PC-9 (cell line): Measurements from ENCODE around the gene CGRRF1. TPM values are rescaled to one million over a fixed set of nuclear protein-coding genes. Genes with fewer than 3 reads are reported as not detected.
A peak's percentile ranks its signal among the peaks of the same experiment; 100 is the strongest.

Source experiments
- BruUV-seq: library from RNA; stranded (reverse); fragments of 400-500 nt; replicated peaks from 2 replicates; lab custom pipeline; 2021; lab: Mats Ljungman, UMichigan
- CTCF ChIA-PET: fragments of 300-600 bp; sonication (Branson Sonifier 250); formaldehyde crosslinking; loops from one replicate; lab custom pipeline; 2022; ENCODE audit warnings: antibody characterized with exemption; lab: Charles Lee
- POLR2A ChIA-PET: fragments of 300-600 bp; sonication (Branson Sonifier 250); formaldehyde crosslinking; loops from one replicate; lab custom pipeline; 2022; ENCODE audit warnings: antibody characterized with exemption; ENCODE audit not compliant: unreplicated experiment; lab: Charles Lee
- DNase-seq, 2 experiments: peaks; one replicate each; pipeline versions ENCODE4 v3.0.0 to v3.0.0-alpha.2; 2015 to 2022; ENCODE audit warnings: mixed read lengths in 1 of 2
- H2AFZ ChIP-seq: fragments of 200-600 bp; sonication (generic); 2 replicates; pipeline ENCODE4 v1.8.1; 2017; ENCODE audit warnings: antibody characterized with exemption
- H3F3A ChIP-seq: fragments of 200-600 bp; sonication (generic); 2 replicates; pipeline ENCODE4 v1.8.1; 2017; ENCODE audit warnings: antibody characterized with exemption, mild to moderate bottlenecking, low read depth; ENCODE audit not compliant: insufficient read depth
- H3K27ac ChIP-seq: fragments of 200-600 bp; sonication (generic); 2 replicates; pipeline ENCODE4 v1.6.1; 2016; ENCODE audit warnings: mixed run types
- H3K27me3 ChIP-seq: fragments of 200-600 bp; sonication (generic); 2 replicates; pipeline ENCODE4 v1.6.1; 2016; ENCODE audit warnings: low read depth, mixed run types; ENCODE audit not compliant: insufficient read depth
- H3K36me3 ChIP-seq: fragments of 200-600 bp; sonication (generic); 2 replicates; pipeline ENCODE4 v1.6.1; 2016; ENCODE audit warnings: low read depth, mixed run types
- H3K4me1 ChIP-seq: fragments of 200-600 bp; sonication (generic); replicated peaks from 2 replicates; pipeline ENCODE4 v1.6.1; 2016; ENCODE audit warnings: mixed run types; ENCODE audit not compliant: insufficient read depth
- H3K4me2 ChIP-seq: fragments of 200-600 bp; sonication (generic); 2 replicates; pipeline ENCODE4 v1.6.1; 2017; ENCODE audit warnings: mixed run types
- H3K4me3 ChIP-seq: fragments of 200-600 bp; sonication (generic); 2 replicates; pipeline ENCODE4 v1.6.1; 2016; ENCODE audit warnings: mixed run types
- H3K79me2 ChIP-seq: fragments of 200-600 bp; sonication (generic); 2 replicates; pipeline ENCODE4 v1.6.1; 2017; ENCODE audit warnings: low read depth, mixed run types
- H3K9me2 ChIP-seq: fragments of 200-600 bp; sonication (generic); 2 replicates; pipeline ENCODE4 v1.8.1; 2017; ENCODE audit warnings: mild to moderate bottlenecking; ENCODE audit not compliant: insufficient read depth
- H3K9me3 ChIP-seq: fragments of 200-600 bp; sonication (generic); 2 replicates; pipeline ENCODE4 v1.8.1; 2016; ENCODE audit warnings: low read depth; ENCODE audit not compliant: insufficient read depth
- H4K20me1 ChIP-seq: fragments of 200-600 bp; sonication (generic); 2 replicates; pipeline ENCODE4 v1.8.1; 2017; ENCODE audit not compliant: insufficient read depth
- EZH2 ChIP-seq: fragments of 200-600 bp; sonication (generic); IDR thresholded peaks from 2 replicates; pipeline ENCODE4 v1.8.0; 2017; ENCODE audit warnings: antibody characterized with exemption, low read depth
- intact Hi-C: fragments of 100-400 bp; cut with micrococcal nuclease; formaldehyde crosslinking; loops from one replicate; pipeline ENCODE4 v1.10.0; 2022; ENCODE audit not compliant: unreplicated experiment
- total RNA-seq: library from RNA; stranded (reverse); gene quantifications from 2 replicates; pipeline ENCODE4 v1.2.3, GENCODE V29; 2021
- TF ChIP-seq, protein P1 (sequence below): fragments of 200-600 bp; sonication (generic); conservative IDR thresholded peaks from 2 replicates; pipeline ENCODE4 v1.6.1; 2017; ENCODE audit warnings: mixed run types, antibody characterized with exemption, mild to moderate bottlenecking, moderate library complexity

Gene CGRRF1
- total RNA-seq, 1 experiment from 2014 or later = 11.3 TPM

DNA sequence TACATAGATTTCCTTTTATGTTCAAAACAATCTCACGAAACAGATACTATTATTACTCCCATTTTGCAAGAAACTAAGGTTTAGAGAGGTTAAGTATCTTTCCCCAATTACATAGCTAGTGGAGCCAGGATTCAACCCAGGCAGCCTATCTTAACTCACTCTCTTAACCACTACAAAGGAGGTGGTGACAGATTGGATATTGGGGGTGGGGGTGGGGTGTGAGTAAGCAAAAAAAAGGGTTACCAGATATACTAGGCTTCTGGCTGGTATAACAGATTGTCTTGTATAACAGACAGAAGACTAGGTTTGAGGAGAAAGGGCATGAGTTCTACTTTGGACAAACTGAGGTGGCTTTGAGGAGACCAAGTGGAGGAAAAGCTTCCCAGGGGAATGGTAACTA, 23.0 kb upstream of the CGRRF1 start:
- Histone ChIP-seq H3K36me3 (peaks cover 15% of the 10 kb centered on the region), H3K4me1 (peaks cover 51% of the 10 kb centered on the region), H3K27ac (no peak overlapping the region), H3K9me3 (no peaks in the 10 kb centered on the region; the same call in 1 of the 2 replicates), H2AFZ (no peak overlapping the region), H3K9me2 (no peaks in the 10 kb centered on the region), H3K79me2 (peaks cover 62% of the 10 kb centered on the region), H3K4me3 (no peak overlapping the region), H4K20me1 (no peaks in the 10 kb centered on the region), H3K27me3 (no peaks in the 10 kb centered on the region), H3F3A (peaks cover 53% of the 10 kb centered on the region), H3K4me2 (no peak overlapping the region; the same call in 1 of the 2 replicates)
- intact Hi-C loops = loop anchor here (10.0 kb wide), 1 partner anchor 168 kb away; no protein-coding TSS in a partner anchor
- no TSS peak for BruUV-seq
- TF ChIP-seq, protein P1, sequence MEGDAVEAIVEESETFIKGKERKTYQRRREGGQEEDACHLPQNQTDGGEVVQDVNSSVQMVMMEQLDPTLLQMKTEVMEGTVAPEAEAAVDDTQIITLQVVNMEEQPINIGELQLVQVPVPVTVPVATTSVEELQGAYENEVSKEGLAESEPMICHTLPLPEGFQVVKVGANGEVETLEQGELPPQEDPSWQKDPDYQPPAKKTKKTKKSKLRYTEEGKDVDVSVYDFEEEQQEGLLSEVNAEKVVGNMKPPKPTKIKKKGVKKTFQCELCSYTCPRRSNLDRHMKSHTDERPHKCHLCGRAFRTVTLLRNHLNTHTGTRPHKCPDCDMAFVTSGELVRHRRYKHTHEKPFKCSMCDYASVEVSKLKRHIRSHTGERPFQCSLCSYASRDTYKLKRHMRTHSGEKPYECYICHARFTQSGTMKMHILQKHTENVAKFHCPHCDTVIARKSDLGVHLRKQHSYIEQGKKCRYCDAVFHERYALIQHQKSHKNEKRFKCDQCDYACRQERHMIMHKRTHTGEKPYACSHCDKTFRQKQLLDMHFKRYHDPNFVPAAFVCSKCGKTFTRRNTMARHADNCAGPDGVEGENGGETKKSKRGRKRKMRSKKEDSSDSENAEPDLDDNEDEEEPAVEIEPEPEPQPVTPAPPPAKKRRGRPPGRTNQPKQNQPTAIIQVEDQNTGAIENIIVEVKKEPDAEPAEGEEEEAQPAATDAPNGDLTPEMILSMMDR = no peak
- TF ChIP-seq EZH2 = no peak
- ChIA-PET POLR2A (no interaction called here), CTCF (no interaction called here)
- DNase-seq = no peak

DNA sequence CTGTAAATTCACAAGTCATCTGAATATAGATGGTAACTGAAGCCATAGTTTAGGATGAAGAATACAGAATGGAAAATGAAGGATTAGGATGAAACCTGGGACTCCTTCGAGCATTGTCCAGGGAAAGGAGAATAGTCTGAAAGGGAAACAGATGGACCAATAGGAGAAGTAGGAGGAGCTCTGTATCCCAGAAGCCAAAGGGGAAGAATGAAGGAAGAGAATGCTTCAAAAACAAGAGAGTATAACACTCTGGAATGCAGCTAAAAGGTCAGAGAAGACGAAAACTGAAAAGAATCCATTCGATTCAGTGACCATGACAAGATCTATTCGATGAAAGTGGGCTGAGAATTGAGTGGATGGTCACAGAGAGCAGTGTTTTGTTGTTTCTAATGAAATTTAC, 21.9 kb upstream of the CGRRF1 start:
- Histone ChIP-seq H3K27ac (peak overlapping the region; percentile 95), H3K4me3 (peak overlapping the region; percentile 80), H3K27me3 (no peaks in the 10 kb centered on the region), H3K4me1 (peaks cover 40% of the 10 kb centered on the region), H3K79me2 (peaks cover 53% of the 10 kb centered on the region), H4K20me1 (no peaks in the 10 kb centered on the region), H3K9me2 (no peaks in the 10 kb centered on the region), H3K4me2 (peak overlapping the region; percentile 92), H3K36me3 (peaks cover 8% of the 10 kb centered on the region), H3F3A (peaks cover 42% of the 10 kb centered on the region), H3K9me3 (no peaks in the 10 kb centered on the region), H2AFZ (peak overlapping the region; percentile 91)
- ChIA-PET CTCF (interaction anchor here (0.6 to 1.7 kb wide), 3 partner anchors 22 to 875 kb away, joined by 3 to 6 read pairs (median 3); partner anchors contain the start of gene CGRRF1), POLR2A (interaction anchor here (0.5 to 1.0 kb wide), 4 partner anchors 16 to 971 kb away, joined by 3 to 6 read pairs (median 3); partner anchors contain the start of gene CGRRF1)
- TF ChIP-seq EZH2 = no peak
- TF ChIP-seq, protein P1 = no peak
- peak in 1 of 2 experiments; percentile 50 for DNase-seq
- no TSS peak for BruUV-seq
- intact Hi-C loops = loop anchor here (2.0 to 10.0 kb wide), 3 partner anchors 21 to 167 kb away; partner anchors contain the start of genes CGRRF1 and CNIH1

DNA sequence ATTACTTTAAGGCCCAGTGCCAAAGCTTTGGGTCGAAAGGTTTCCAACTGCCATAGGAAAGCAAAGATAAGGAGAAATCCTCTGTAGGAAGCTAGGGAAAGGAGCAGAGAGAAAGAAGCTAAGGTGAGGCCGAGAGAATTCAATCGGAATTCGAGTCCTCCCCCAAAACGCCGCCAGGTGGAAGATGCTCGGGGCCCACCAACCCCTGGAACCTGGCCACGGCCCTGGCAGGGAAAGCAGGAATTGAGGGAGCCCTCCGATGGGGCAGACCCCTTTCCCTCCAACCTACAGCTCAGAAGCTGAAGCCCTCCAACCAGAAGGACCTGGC, 21.4 kb upstream of the CGRRF1 start:
- H3K27me3 ChIP-seq = no peaks in the 10 kb centered on the region
- H3K9me2 ChIP-seq = no peaks in the 10 kb centered on the region
- peak overlapping the region; percentile 92 for H3K4me2 ChIP-seq
- peaks cover 50% of the 10 kb centered on the region for H3K79me2 ChIP-seq
- H3F3A ChIP-seq = peaks cover 37% of the 10 kb centered on the region
- H4K20me1 ChIP-seq = no peaks in the 10 kb centered on the region
- BruUV-seq = TSS peak; percentile 99
- H2AFZ ChIP-seq = peak overlapping the region; percentile 91
- H3K9me3 ChIP-seq = no peaks in the 10 kb centered on the region
- peak overlapping the region; percentile 80 for H3K4me3 ChIP-seq
- POLR2A ChIA-PET = interaction anchor here (0.7 to 1.0 kb wide), 3 partner anchors 21 to 970 kb away, joined by 3 to 6 read pairs (median 3); partner anchors contain the start of gene CGRRF1
- DNase-seq = peak in 1 of 2 experiments; percentile 39
- H3K4me1 ChIP-seq = peaks cover 35% of the 10 kb centered on the region
- H3K27ac ChIP-seq = peak overlapping the region; percentile 95
- intact Hi-C loops = loop anchor here (2.0 to 10.0 kb wide), 3 partner anchors 21 to 167 kb away; partner anchors contain the start of genes CGRRF1 and CNIH1
- H3K36me3 ChIP-seq = peaks cover 2% of the 10 kb centered on the region
- TF ChIP-seq, protein P1 = peak; percentile 30; the same call in 1 of the 2 replicates
- no peak for TF ChIP-seq EZH2
- CTCF ChIA-PET = interaction anchor here (1.7 kb wide), 1 partner anchor 21 kb away, joined by 6 read pairs; the partner anchor contains the start of gene CGRRF1
